HAP-1 (cell line): ENCODE data around the gene CYP11A1.

Source experiments
- DNase-seq, 2 experiments: peaks; one replicate each; pipeline ENCODE4 v3.0.0-alpha.2; 2016 to 2020; ENCODE audit warnings: low spot score in 2 of 2
- H3K27me3 ChIP-seq: fragments of 250-450 bp; sonication (Bioruptor Pico); 2 replicates; pipeline ENCODE4 v1.5.1; 2020; ENCODE audit warnings: low read depth, mild to moderate bottlenecking, moderate library complexity
- H3K36me3 ChIP-seq: fragments of 250-450 bp; sonication (Bioruptor Pico); replicated peaks from 2 replicates; pipeline ENCODE4 v1.5.1; 2020; ENCODE audit warnings: mild to moderate bottlenecking
- H3K4me1 ChIP-seq: fragments of 250-450 bp; sonication (Bioruptor Pico); 2 replicates; pipeline ENCODE4 v1.5.1; 2020; ENCODE audit warnings: mild to moderate bottlenecking
- H3K4me3 ChIP-seq: fragments of 250-450 bp; sonication (Bioruptor Pico); 2 replicates; pipeline ENCODE4 v1.5.1; 2020; ENCODE audit warnings: mild to moderate bottlenecking, moderate library complexity
- H3K9me3 ChIP-seq: fragments of 250-450 bp; sonication (Bioruptor Pico); 2 replicates; pipeline ENCODE4 v1.5.1; 2020; ENCODE audit warnings: mild to moderate bottlenecking, moderate library complexity
- in situ Hi-C: fragments of 300-500 bp; cut with MboI; formaldehyde crosslinking; loops from 3 replicates; pipeline ENCODE4 v1.14.3; 2020; ENCODE audit warnings: low sequenced_read_pairs, inconsistent platforms, mixed read lengths

The CYP11A1 gene

GRCh38 chr15:74351670-74352069 is 15.8 kb downstream of the CYP11A1 start:
- Histone ChIP-seq H3K27me3 (no peaks in the 10 kb centered on the region), H3K36me3 (no peaks in the 10 kb centered on the region), H3K9me3 (no peaks in the 10 kb centered on the region), H3K4me1 (peaks cover 30% of the 10 kb centered on the region), H3K4me3 (no peak overlapping the region; the same call in 1 of the 2 replicates)
- DNase-seq, result no peak
- in situ Hi-C loops, result no loop called here

- Histone ChIP-seq H3K36me3 (no peaks in the 10 kb centered on the region), H3K4me3 (peak overlapping the region; percentile 12), H3K9me3 (no peaks in the 10 kb centered on the region), H3K27me3 (no peaks in the 10 kb centered on the region), H3K4me1 (peaks cover 30% of the 10 kb centered on the region)
- peak in 1 of 2 experiments; percentile 52 for DNase-seq
- in situ Hi-C loops, result no loop called here
Measured at GRCh38 chr15:74350295-74351275, 16.9 kb downstream of the CYP11A1 start.

DNA sequence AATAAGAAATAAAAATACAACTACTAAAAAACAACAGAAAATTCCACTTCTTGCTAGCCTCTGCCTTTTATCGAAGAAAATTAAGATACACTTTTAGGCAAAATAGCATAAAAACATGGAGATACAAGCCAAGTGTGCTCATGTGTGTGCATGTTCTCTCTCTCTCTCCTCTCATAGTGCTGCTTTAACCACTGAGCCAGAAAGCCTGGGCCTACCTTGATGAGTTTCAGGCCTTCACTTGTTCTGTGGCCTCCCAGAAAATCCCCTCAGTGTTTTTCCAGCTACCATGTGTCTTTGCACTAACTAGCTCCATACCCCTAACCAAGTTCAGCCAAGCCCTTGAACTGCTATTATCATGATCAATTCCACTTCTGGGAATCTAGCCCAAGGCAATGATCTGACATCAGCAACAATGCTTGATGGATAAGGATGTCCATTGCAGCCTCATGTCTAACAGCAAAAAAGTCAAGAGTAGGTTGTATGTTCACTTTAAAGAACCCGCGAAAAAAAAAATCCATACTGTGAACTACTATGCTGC is 18.1 kb downstream of the CYP11A1 start:
- peaks cover 30% of the 10 kb centered on the region for H3K4me1 ChIP-seq
- no peak for DNase-seq
- no peak overlapping the region for H3K4me3 ChIP-seq
- in situ Hi-C loops, result loop anchor here (25.0 kb wide), 1 partner anchor 1087 kb away; no protein-coding TSS in a partner anchor
- H3K36me3 ChIP-seq, result no peaks in the 10 kb centered on the region
- no peaks in the 10 kb centered on the region for H3K27me3 ChIP-seq
- H3K9me3 ChIP-seq, result no peaks in the 10 kb centered on the region

DNA sequence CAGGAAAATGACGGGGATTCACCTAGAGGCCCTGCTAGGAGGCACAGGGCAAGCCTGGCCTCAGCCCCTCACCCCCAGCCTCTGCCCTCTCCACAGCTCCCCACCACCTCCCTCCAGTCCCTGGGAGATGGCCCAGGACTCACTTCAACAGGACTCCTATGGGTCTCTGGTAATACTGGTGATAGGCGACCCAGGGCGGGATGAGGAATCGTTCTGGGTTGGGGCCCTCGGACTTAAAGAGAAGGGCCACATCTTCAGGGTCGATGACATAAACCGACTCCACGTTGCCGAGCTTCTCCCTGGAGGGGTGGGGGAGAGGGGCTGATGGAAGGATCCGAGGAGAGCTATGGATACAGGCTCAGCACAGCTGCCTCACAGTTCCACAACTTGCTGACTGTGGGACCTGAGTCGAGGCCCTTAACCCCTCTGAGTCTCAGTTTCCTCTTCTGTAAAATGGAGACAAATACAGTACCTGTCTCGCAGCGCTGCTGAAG is 19.6 kb downstream of the CYP11A1 start:
- no peaks in the 10 kb centered on the region for H3K9me3 ChIP-seq
- H3K27me3 ChIP-seq, result no peaks in the 10 kb centered on the region; the same call in 1 of the 2 replicates
- in situ Hi-C loops, result loop anchor here (25.0 kb wide), 1 partner anchor 1086 kb away; no protein-coding TSS in a partner anchor

DNA sequence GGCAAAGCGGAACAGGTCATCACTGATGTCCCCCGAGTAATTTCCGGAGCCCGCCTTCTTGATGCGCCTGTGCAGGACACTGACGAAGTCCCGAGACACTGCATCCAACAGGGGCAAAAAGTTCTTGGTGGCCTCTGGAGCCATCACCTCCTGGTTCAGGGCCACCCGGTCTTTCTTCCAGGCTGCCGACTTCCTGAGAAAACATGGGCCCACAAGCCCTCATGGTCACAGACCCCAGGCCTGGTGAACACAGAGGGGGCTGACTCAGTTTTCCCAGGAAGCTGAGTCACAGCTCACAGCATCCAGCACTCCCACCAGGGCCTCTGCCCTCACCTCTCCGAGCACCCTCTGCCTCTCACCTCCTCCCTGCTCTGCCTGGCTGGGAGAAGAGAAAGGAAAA is 22.4 kb downstream of the CYP11A1 start:
- H3K4me3 ChIP-seq, result no peak overlapping the region
- H3K9me3 ChIP-seq, result no peaks in the 10 kb centered on the region
- H3K36me3 ChIP-seq, result no peaks in the 10 kb centered on the region
- in situ Hi-C loops, result loop anchor here (25.0 kb wide), 1 partner anchor 1083 kb away; no protein-coding TSS in a partner anchor
- no peak for DNase-seq
- no peaks in the 10 kb centered on the region; the same call in 1 of the 2 replicates for H3K27me3 ChIP-seq
- H3K4me1 ChIP-seq, result no peaks in the 10 kb centered on the region

More for the DNA sequence above, 19.6 kb downstream of the CYP11A1 start:
- H3K4me3 ChIP-seq, result no peak overlapping the region
- DNase-seq, result no peak
- H3K4me1 ChIP-seq, result peaks cover 26% of the 10 kb centered on the region
- no peaks in the 10 kb centered on the region for H3K36me3 ChIP-seq

DNA sequence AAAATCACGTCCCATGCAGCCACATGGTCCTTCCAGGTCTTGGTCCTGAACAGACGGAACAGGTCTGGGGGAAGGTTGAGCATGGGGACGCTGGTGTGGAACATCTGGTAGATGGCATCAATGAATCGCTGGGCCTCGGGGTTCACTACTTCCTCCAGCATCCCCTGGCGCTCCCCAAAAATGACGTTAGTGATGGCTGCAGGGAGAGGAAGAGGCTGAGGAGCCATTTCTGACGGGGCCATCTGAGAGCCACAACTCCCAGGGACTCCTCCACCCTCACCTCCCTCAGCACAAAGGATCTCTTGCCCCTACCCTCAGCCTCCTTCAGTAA is 23.7 kb downstream of the CYP11A1 start:
- DNase-seq, result no peak
- no peaks in the 10 kb centered on the region for H3K9me3 ChIP-seq
- H3K36me3 ChIP-seq, result no peaks in the 10 kb centered on the region
- in situ Hi-C loops, result loop anchor here (25.0 kb wide), 1 partner anchor 1081 kb away; no protein-coding TSS in a partner anchor
- H3K27me3 ChIP-seq, result no peaks in the 10 kb centered on the region; the same call in 1 of the 2 replicates
- no peaks in the 10 kb centered on the region for H3K4me1 ChIP-seq
- no peak overlapping the region for H3K4me3 ChIP-seq

DNA sequence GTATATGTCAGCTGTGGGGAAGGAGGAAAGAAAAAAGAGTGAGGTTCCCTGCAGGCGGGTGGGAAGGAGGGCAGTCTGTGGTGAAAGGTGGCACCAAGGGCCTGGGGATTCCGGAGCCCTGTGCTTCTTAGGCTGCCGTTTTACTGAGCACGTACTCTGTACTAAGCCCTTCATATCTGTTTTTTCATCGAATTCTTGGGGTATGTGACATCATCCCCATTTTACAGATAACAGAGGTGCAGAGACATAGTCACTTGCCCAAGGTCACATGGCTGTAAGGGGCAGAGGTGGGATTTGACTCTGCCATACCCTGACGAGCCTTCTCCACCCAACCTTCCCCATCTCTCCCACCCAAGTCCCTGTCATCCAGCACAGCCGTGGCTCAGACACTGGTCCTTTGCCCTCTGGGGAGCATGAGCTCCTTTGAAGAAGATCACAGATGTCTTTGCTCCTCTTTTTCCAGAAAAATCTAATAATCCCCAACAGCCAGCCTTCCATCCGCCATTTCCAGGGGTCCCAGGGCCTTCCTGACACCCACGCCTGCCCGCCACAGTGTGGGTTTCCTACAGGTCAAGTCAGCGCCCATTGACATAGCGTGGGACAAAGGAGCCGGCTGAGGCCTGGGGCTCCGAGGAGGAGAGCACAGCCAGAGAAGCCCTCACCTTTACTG is 24.2 kb downstream of the CYP11A1 start:
- in situ Hi-C loops, result loop anchor here (25.0 kb wide), 1 partner anchor 1081 kb away; no protein-coding TSS in a partner anchor
- H3K36me3 ChIP-seq, result no peaks in the 10 kb centered on the region
- H3K4me3 ChIP-seq, result no peak overlapping the region
- DNase-seq, result no peak
- H3K4me1 ChIP-seq, result no peaks in the 10 kb centered on the region
- no peaks in the 10 kb centered on the region for H3K9me3 ChIP-seq
- no peaks in the 10 kb centered on the region; the same call in 1 of the 2 replicates for H3K27me3 ChIP-seq

DNA sequence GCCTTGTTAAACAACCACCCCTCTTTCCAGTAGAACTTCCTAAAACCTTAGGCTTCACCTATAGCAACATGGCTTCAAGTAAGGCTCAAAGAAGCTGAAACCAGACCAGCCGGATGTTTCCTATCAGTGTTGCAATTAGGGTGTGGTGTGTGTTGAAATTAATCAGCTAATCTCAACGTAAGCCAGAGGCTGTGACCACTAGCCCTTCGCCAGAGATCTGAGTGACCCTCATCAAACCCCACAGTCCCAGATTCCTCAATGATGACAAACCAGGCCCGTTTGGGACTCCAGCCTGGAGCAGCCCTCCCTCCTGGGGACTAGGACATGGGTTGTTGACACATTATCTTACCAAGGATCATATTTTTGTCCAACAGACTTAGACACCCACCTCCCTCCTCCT is 27.3 kb downstream of the CYP11A1 start:
- no peak for DNase-seq
- H3K4me1 ChIP-seq, result no peaks in the 10 kb centered on the region
- in situ Hi-C loops, result loop anchor here (25.0 kb wide), 1 partner anchor 1078 kb away; no protein-coding TSS in a partner anchor

GRCh38 chr15:74339371-74339770 is 28.1 kb downstream of the CYP11A1 start:
- Histone ChIP-seq H3K9me3 (no peaks in the 10 kb centered on the region), H3K27me3 (no peaks in the 10 kb centered on the region; the same call in 1 of the 2 replicates), H3K36me3 (no peaks in the 10 kb centered on the region), H3K4me3 (no peak overlapping the region), H3K4me1 (no peaks in the 10 kb centered on the region)
- in situ Hi-C loops, result loop anchor here (25.0 kb wide), 1 partner anchor 1077 kb away; no protein-coding TSS in a partner anchor
- DNase-seq, result no peak

More for the DNA sequence above, 27.3 kb downstream of the CYP11A1 start:
- no peak overlapping the region for H3K4me3 ChIP-seq
- H3K27me3 ChIP-seq, result no peaks in the 10 kb centered on the region; the same call in 1 of the 2 replicates
- H3K9me3 ChIP-seq, result no peaks in the 10 kb centered on the region
- H3K36me3 ChIP-seq, result no peaks in the 10 kb centered on the region

DNA sequence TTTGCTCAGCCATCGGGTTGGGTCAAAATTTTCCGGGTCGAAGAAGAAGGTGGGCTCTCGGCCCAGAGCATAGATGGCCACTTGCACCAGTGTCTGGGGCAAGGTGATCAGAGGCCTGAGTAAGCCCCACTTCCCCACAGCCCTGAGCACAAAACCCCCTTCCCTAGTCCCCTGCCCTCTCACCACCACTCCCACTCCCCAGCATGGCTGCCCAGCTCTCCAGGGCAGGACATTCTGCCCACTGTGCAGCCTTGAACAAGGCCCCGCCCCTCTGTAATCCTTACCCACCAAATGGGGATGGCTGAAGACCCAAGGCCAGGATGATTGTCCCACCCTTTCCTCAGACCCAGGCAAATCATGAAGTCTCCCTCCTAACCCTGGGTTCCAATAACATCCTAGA is 28.8 kb downstream of the CYP11A1 start:
- no peak for DNase-seq
- no peaks in the 10 kb centered on the region for H3K9me3 ChIP-seq
- H3K4me1 ChIP-seq, result no peaks in the 10 kb centered on the region
- in situ Hi-C loops, result loop anchor here (25.0 kb wide), 1 partner anchor 1076 kb away; no protein-coding TSS in a partner anchor
- H3K27me3 ChIP-seq, result no peaks in the 10 kb centered on the region; the same call in 1 of the 2 replicates
- no peak overlapping the region for H3K4me3 ChIP-seq
- no peaks in the 10 kb centered on the region for H3K36me3 ChIP-seq

GRCh38 chr15:74337607-74338211 is 29.7 kb downstream of the CYP11A1 start:
- Histone ChIP-seq H3K4me3 (no peak overlapping the region), H3K27me3 (no peaks in the 10 kb centered on the region; the same call in 1 of the 2 replicates), H3K36me3 (no peaks in the 10 kb centered on the region), H3K4me1 (no peaks in the 10 kb centered on the region), H3K9me3 (no peaks in the 10 kb centered on the region)
- in situ Hi-C loops, result loop anchor here (25.0 kb wide), 1 partner anchor 1075 kb away; no protein-coding TSS in a partner anchor
- no peak for DNase-seq

GRCh38 chr15:74337146-74337545 is 30.3 kb downstream of the CYP11A1 start:
- in situ Hi-C loops, result loop anchor here (25.0 kb wide), 1 partner anchor 1075 kb away; no protein-coding TSS in a partner anchor
- Histone ChIP-seq H3K36me3 (no peaks in the 10 kb centered on the region), H3K4me3 (no peak overlapping the region), H3K4me1 (no peaks in the 10 kb centered on the region), H3K9me3 (no peaks in the 10 kb centered on the region), H3K27me3 (no peaks in the 10 kb centered on the region; the same call in 1 of the 2 replicates)
- no peak for DNase-seq
